Body of pancreas (tissue), 4 donors: ENCODE results near the gene SCNN1G.

Experiments
- POLR2A ChIP-seq, 3 donors: fragments of 450-650 bp; IDR thresholded peaks; one replicate each; pipeline ENCODE4 v1.6.1; 2016; ENCODE audit warnings: antibody characterized with exemption in 3 of 3, mild to moderate bottlenecking in 2 of 3
- TF ChIP-seq, protein P1 (sequence below), 7 experiments: fragments of 450-650 bp in 4 of 7; fragments of 200-600 bp in 3 of 7; sonication (generic) in 3 of 7; IDR thresholded peaks; one replicate each; pipeline ENCODE4 v1.5.1; 2016 to 2019; ENCODE audit warnings: antibody characterized with exemption in 7 of 7

- TF ChIP-seq, protein P1, sequence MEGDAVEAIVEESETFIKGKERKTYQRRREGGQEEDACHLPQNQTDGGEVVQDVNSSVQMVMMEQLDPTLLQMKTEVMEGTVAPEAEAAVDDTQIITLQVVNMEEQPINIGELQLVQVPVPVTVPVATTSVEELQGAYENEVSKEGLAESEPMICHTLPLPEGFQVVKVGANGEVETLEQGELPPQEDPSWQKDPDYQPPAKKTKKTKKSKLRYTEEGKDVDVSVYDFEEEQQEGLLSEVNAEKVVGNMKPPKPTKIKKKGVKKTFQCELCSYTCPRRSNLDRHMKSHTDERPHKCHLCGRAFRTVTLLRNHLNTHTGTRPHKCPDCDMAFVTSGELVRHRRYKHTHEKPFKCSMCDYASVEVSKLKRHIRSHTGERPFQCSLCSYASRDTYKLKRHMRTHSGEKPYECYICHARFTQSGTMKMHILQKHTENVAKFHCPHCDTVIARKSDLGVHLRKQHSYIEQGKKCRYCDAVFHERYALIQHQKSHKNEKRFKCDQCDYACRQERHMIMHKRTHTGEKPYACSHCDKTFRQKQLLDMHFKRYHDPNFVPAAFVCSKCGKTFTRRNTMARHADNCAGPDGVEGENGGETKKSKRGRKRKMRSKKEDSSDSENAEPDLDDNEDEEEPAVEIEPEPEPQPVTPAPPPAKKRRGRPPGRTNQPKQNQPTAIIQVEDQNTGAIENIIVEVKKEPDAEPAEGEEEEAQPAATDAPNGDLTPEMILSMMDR (IDR thresholded peaks at IDR 0.05): no peak
- no peak for TF ChIP-seq POLR2A (IDR thresholded peaks at IDR 0.05)
These were observed 73.9 kb downstream of the SCNN1G start for GRCh38 chr16:23256440-23256839.
